GM18507 (cell line): Measurements from ENCODE around the gene DNM2.
"Not testable (repeated sequence)": the region's sequence is repeated elsewhere in the genome, so short reads cannot be mapped to it uniquely, and the experiment has no call there.

Experiments
- DNase-seq: peaks from one replicate; pipeline ENCODE4 v3.0.0; 2011; ENCODE audit warnings: low read depth; ENCODE audit not compliant: insufficient read length; ENCODE audit errors: extremely low spot score
- FAIRE-seq: peaks from 2 replicates; lab custom pipeline; 2011; peaks lifted over from hg19 to GRCh38; lab: Jason Lieb, UNC

DNM2 gene

GRCh38 chr19:10717356-10718204 is at the start of gene DNM2:
Gene DNM2 (plus strand): TSS chr19:10718079. CDS start chr19:10718243, 164 bp downstream.
- peak; percentile 91 for DNase-seq
- FAIRE-seq, result peak; percentile 100

- no peak for FAIRE-seq
- DNase-seq, result no peak
Measured at GRCh38 chr19:10669246-10669645, 48.6 kb upstream of the DNM2 start.

- FAIRE-seq (no peak), DNase-seq (no peak)
Measured at GRCh38 chr19:10670182-10670581, 47.7 kb upstream of the DNM2 start.

- DNase-seq (no peak), FAIRE-seq (no peak)
Measured at GRCh38 chr19:10670876-10671804, 46.7 kb upstream of the DNM2 start.

GRCh38 chr19:10671922-10672321 is 46.0 kb upstream of the DNM2 start:
- DNase-seq, FAIRE-seq: not testable (repeated sequence)

- not testable (repeated sequence) for FAIRE-seq, DNase-seq
Measured at GRCh38 chr19:10675214-10675613, 42.7 kb upstream of the DNM2 start.

- DNase-seq (no peak), FAIRE-seq (no peak)
Measured at GRCh38 chr19:10677751-10678150, 40.1 kb upstream of the DNM2 start.

- FAIRE-seq (no peak), DNase-seq (no peak)
Measured at GRCh38 chr19:10678813-10679212, 39.1 kb upstream of the DNM2 start.

- FAIRE-seq (no peak), DNase-seq (no peak)
Measured at GRCh38 chr19:10679743-10680142, 38.1 kb upstream of the DNM2 start.

- DNase-seq (no peak), FAIRE-seq (no peak)
Measured at GRCh38 chr19:10680545-10681135, 37.2 kb upstream of the DNM2 start.

GRCh38 chr19:10681658-10682057 is 36.2 kb upstream of the DNM2 start:
- no peak for FAIRE-seq

GRCh38 chr19:10682397-10683063 is 35.3 kb upstream of the DNM2 start:
- no peak for DNase-seq
- FAIRE-seq, result no peak

More at GRCh38 chr19:10681658-10682057, 36.2 kb upstream of the DNM2 start:
- DNase-seq, result no peak

GRCh38 chr19:10683064-10683426 is 34.8 kb upstream of the DNM2 start:
- DNase-seq, result no peak
- FAIRE-seq, result no peak

- FAIRE-seq (no peak), DNase-seq (no peak)
Measured at GRCh38 chr19:10683582-10683981, 34.3 kb upstream of the DNM2 start.

- DNase-seq (no peak), FAIRE-seq (no peak)
Measured at GRCh38 chr19:10685210-10685609, 32.7 kb upstream of the DNM2 start.

- DNase-seq (no peak), FAIRE-seq (no peak)
Measured at GRCh38 chr19:10686193-10686592, 31.7 kb upstream of the DNM2 start.

GRCh38 chr19:10686661-10687517 is 31.0 kb upstream of the DNM2 start:
- FAIRE-seq (no peak), DNase-seq (no peak)

- DNase-seq (no peak), FAIRE-seq (no peak)
Measured at GRCh38 chr19:10687518-10688288, 30.2 kb upstream of the DNM2 start.
